ENCODE results near the gene SPAG16.

- no peak for TF ChIP-seq CTCF (IDR thresholded peaks at IDR 0.05)
- no peak for TF ChIP-seq POLR2A (IDR thresholded peaks at IDR 0.05)
- TF ChIP-seq EP300 (IDR thresholded peaks at IDR 0.05; ENCODE audit: low read depth): no peak
- TF ChIP-seq POLR2AphosphoS5 (IDR thresholded peaks at IDR 0.05): no peak
Measured at GRCh38 chr2:214393796-214394195, 1109.5 kb downstream of the SPAG16 start.

Data from transverse colon (tissue), 4 donors.